Spleen (tissue), 11 donors: ENCODE results near the gene RERE. TPM values are rescaled to one million over a fixed set of nuclear protein-coding genes. Genes with fewer than 3 reads are reported as not detected.
A peak's percentile ranks its signal among the peaks of the same experiment; 100 is the strongest.

Experiments used
- DNase-seq: peaks from one replicate; pipeline ENCODE4 v3.0.0-alpha.2; 2020
- H3K27ac ChIP-seq, 8 donors: fragments of 200-600 bp; sonication (generic) in 7 of 8; 1 replicate in 4 of 8; 2 replicates in 4 of 8; pipeline versions ENCODE4 v1.5.0 to v1.8.0; 2016 to 2021; ENCODE audit warnings: inconsistent platforms in 4 of 8, mild to moderate bottlenecking in 4 of 8, moderate library complexity in 1 of 8
- H3K27me3 ChIP-seq, 7 donors: fragments of 200-600 bp; sonication (generic) in 6 of 7; replicated peaks in 1 of 7; 1 replicate in 4 of 7; 2 replicates in 3 of 7; pipeline versions ENCODE4 v1.5.0 to v1.8.0; 2016 to 2021; ENCODE audit warnings: inconsistent platforms in 3 of 7, mild to moderate bottlenecking in 1 of 7
- H3K36me3 ChIP-seq, 6 donors: fragments of 200-600 bp; sonication (generic) in 5 of 6; 1 replicate in 4 of 6; 2 replicates in 2 of 6; pipeline versions ENCODE4 v1.5.0 to v1.8.0; 2016 to 2021; ENCODE audit warnings: inconsistent platforms in 2 of 6
- H3K4me1 ChIP-seq, 6 donors: fragments of 200-600 bp; sonication (generic) in 5 of 6; 1 replicate in 3 of 6; 2 replicates in 3 of 6; pipeline versions ENCODE4 v1.5.0 to v1.8.0; 2016 to 2021; ENCODE audit warnings: inconsistent platforms in 3 of 6
- H3K4me3 ChIP-seq, 8 donors: fragments of 200-600 bp; sonication (generic) in 7 of 8; 1 replicate in 4 of 8; 2 replicates in 4 of 8; pipeline versions ENCODE4 v1.5.0 to v1.8.0; 2016 to 2021; ENCODE audit warnings: inconsistent platforms in 4 of 8, mild to moderate bottlenecking in 4 of 8, moderate library complexity in 2 of 8
- H3K9me3 ChIP-seq, 8 donors: fragments of 200-600 bp; sonication (generic) in 7 of 8; 1 replicate in 4 of 8; 2 replicates in 4 of 8; pipeline versions ENCODE4 v1.5.0 to v1.8.0; 2016 to 2021; ENCODE audit warnings: inconsistent platforms in 4 of 8
- POLR2A ChIP-seq, 3 donors: fragments of 450-650 bp; IDR thresholded peaks; one replicate each; pipeline ENCODE4 v1.5.1; 2017; ENCODE audit warnings: antibody characterized with exemption in 3 of 3, mild to moderate bottlenecking in 1 of 3
- POLR2AphosphoS5 ChIP-seq, 3 donors: sonication (generic); formaldehyde crosslinking; IDR thresholded peaks; one replicate each; pipeline ENCODE4 v1.5.1; 2017; ENCODE audit warnings: antibody characterized with exemption in 3 of 3
- WGBS, 5 donors: extraction: QIAGEN DNeasy Blood & Tissue Kit in 3 of 5; methylation state at CpG; one replicate each; pipeline versions ENCODE4 v1.1.5 to v1.1.7; 2013 to 2018; 5-methylcytosine and 5-hydroxymethylcytosine counted together
- intact Hi-C: fragments of 100-400 bp; cut with DNase I; formaldehyde crosslinking; loops from one replicate; pipeline ENCODE4 v1.15.0; 2023; ENCODE audit warnings: low total_unique reads
- polyA plus RNA-seq, 3 donors: library from polyadenylated mRNA; stranded (reverse); fragments of 200-250 nt; gene quantifications; one replicate each; pipeline ENCODE4 v1.2.1, GENCODE V29; 2013
- total RNA-seq, 7 donors: library from RNA; depleted of rRNA in 3 of 7; stranded (reverse); fragments of >200 nt in 3 of 7; fragmentation: NEBNext Ultra II Directional in 4 of 7; extraction: Animal tissue kit (Norgen Biotek cat#: 25700) in 4 of 7; gene quantifications; one replicate each; pipeline versions ENCODE4 v1.1.0 to v1.2.1, GENCODE V29; 2016 to 2021
- TF ChIP-seq, protein P1 (sequence below), 11 experiments: fragments of 200-600 bp in 7 of 11; fragments of 450-650 bp in 4 of 11; sonication (generic) in 4 of 11; IDR thresholded peaks in 8 of 11; conservative IDR thresholded peaks in 3 of 11; 1 replicate in 7 of 11; 2 replicates in 4 of 11; pipeline versions ENCODE4 v1.4.0 to v1.8.0; 2016 to 2021; ENCODE audit warnings: antibody characterized with exemption in 11 of 11, inconsistent platforms in 4 of 11, mild to moderate bottlenecking in 1 of 11
- donor health status: healthy with polysubstance abuse.
- donor health status: DM: no; HTN: no; CAD: no; lungs with moderate emphysema.
- donor health status: DM: no; HTN: no; CAD: no.
- donor health status: Bipolar disorder and iron deficiency.
- donor health status: healthy.
- donor health status: DM: no; HTN: no; CAD: no.
- donor health status: DM: yes; HTN: yes; CAD: no.

Gene RERE
- total and polyA plus RNA-seq, 10 donors = 10.3 to 149 (median 117) TPM

DNA sequence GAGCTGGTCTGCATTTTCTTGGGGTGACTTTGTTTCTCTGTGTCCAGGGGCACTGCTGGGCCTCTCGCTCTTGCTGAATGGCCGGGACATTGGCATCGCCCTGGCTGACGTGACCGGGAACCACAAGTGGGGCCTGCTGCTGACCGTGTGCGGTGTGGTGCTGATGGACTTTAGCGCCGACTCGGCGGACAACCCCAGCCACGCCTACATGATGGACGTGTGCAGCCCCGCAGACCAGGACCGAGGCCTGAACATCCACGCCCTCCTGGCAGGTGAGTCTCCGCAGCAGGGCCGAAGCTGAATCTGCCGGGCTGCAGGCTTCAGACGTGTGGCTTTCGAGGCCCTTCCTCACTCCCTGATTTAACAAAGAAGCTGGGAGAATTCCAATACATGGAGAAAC, 491.7 kb downstream of the RERE start:
- Histone ChIP-seq H3K9me3 (no peaks in the 10 kb centered on the region), H3K27ac (no peak overlapping the region), H3K36me3 (peaks cover 0 to 30% (median 0%) of the 10 kb centered on the region in 6 donors), H3K4me1 (peaks cover 0 to 11% (median 4%) of the 10 kb centered on the region in 6 donors), H3K4me3 (no peak overlapping the region), H3K27me3 (no peaks in the 10 kb centered on the region)
- DNase-seq = no peak
- WGBS, 5 donors = 93 to 95% (median 95%) methylated on average over 21 of the region's 21 CpGs
- intact Hi-C loops = no loop called here
- TF ChIP-seq POLR2A (IDR thresholded peaks at IDR 0.05) (no peak), POLR2AphosphoS5 (IDR thresholded peaks at IDR 0.05) (no peak)
- TF ChIP-seq, protein P1, sequence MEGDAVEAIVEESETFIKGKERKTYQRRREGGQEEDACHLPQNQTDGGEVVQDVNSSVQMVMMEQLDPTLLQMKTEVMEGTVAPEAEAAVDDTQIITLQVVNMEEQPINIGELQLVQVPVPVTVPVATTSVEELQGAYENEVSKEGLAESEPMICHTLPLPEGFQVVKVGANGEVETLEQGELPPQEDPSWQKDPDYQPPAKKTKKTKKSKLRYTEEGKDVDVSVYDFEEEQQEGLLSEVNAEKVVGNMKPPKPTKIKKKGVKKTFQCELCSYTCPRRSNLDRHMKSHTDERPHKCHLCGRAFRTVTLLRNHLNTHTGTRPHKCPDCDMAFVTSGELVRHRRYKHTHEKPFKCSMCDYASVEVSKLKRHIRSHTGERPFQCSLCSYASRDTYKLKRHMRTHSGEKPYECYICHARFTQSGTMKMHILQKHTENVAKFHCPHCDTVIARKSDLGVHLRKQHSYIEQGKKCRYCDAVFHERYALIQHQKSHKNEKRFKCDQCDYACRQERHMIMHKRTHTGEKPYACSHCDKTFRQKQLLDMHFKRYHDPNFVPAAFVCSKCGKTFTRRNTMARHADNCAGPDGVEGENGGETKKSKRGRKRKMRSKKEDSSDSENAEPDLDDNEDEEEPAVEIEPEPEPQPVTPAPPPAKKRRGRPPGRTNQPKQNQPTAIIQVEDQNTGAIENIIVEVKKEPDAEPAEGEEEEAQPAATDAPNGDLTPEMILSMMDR (IDR thresholded peaks at IDR 0.05 in 8 of 11, conservative IDR thresholded peaks at IDR 0.05 in 3 of 11) = no peak

DNA sequence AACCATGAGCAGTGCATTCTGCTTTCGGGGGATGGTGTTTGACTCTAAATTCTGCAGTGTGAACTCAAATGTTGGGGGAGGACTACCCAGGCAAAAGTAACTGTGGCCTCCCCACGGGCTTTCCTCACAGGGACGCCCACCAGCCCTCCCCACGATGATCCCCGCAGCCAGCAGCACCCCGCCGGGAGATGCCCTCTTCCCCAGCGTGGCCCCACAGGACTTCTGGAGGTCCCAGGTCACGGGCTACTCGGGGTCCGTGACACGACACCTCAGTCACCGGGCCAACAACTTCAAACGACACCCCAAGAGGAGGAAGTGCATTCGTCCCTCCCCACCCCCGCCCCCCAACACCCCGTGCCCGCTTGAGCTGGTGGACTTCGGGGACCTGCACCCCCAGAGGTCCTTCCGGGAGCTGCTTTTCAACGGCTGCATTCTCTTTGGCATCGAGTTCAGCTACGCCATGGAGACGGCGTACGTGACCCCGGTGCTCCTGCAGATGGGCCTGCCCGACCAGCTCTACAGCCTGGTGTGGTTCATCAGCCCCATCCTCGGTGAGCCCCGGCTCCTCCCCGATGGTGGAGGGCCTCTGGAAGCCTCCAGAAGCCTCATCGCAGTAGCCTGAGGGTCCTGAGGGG, 493.1 kb downstream of the RERE start:
- intact Hi-C loops = no loop called here
- Histone ChIP-seq H3K9me3 (no peaks in the 10 kb centered on the region), H3K36me3 (peaks cover 0 to 24% (median 0%) of the 10 kb centered on the region in 6 donors), H3K27ac (peak overlapping the region in 1 of 8 donors; percentile 21), H3K4me3 (no peak overlapping the region), H3K4me1 (peaks cover 0 to 12% (median 4%) of the 10 kb centered on the region in 6 donors), H3K27me3 (peaks cover 0 to 4% (median 0%) of the 10 kb centered on the region in 7 donors)
- no peak for DNase-seq
- TF ChIP-seq POLR2A (IDR thresholded peaks at IDR 0.05) = no peak
- no peak for TF ChIP-seq POLR2AphosphoS5 (IDR thresholded peaks at IDR 0.05)
- TF ChIP-seq, protein P1 (IDR thresholded peaks at IDR 0.05 in 8 of 11, conservative IDR thresholded peaks at IDR 0.05 in 3 of 11) = no peak
- 84 to 95% (median 87%) methylated on average over 23 to 32 of the region's 32 CpGs for WGBS, 5 donors

DNA sequence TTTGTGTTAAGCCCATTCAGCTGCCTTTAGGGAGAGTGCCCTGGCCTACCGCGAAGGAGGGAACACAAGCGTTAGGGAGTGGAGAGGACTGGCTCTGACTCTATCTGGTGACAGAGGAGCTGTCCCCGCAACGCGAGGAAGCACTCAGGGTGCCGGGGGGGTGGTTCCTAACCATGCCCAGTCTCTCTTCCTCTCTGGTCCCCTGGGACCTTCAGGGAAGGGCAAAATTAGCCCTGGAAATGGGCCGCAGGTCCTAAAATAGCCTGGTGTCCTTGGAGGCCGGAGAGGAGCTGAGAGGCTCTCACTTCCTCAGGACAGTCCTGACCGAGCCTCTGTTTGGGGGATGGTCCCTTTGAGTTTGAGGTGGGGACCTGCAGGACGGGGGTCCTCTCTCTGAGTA, 493.7 kb downstream of the RERE start:
- peaks cover 0 to 24% (median 0%) of the 10 kb centered on the region in 6 donors for H3K36me3 ChIP-seq
- no peak overlapping the region for H3K4me3 ChIP-seq
- H3K27ac ChIP-seq = peak overlapping the region in 1 of 8 donors; percentile 21
- H3K4me1 ChIP-seq = peaks cover under 1 to 17% (median 6%) of the 10 kb centered on the region in 6 donors
- 45 to 86% (median 61%) methylated on average over 4 to 11 of the region's 11 CpGs for WGBS, 5 donors
- no peak for DNase-seq
- no peaks in the 10 kb centered on the region for H3K9me3 ChIP-seq
- intact Hi-C loops = no loop called here
- peaks cover 0 to 10% (median 0%) of the 10 kb centered on the region in 7 donors for H3K27me3 ChIP-seq
- TF ChIP-seq, protein P1 (IDR thresholded peaks at IDR 0.05 in 8 of 11, conservative IDR thresholded peaks at IDR 0.05 in 3 of 11) = no peak
- peak in 1 of 3 donors; percentile 61 for TF ChIP-seq POLR2AphosphoS5 (IDR thresholded peaks at IDR 0.05)
- no peak for TF ChIP-seq POLR2A (IDR thresholded peaks at IDR 0.05)

DNA sequence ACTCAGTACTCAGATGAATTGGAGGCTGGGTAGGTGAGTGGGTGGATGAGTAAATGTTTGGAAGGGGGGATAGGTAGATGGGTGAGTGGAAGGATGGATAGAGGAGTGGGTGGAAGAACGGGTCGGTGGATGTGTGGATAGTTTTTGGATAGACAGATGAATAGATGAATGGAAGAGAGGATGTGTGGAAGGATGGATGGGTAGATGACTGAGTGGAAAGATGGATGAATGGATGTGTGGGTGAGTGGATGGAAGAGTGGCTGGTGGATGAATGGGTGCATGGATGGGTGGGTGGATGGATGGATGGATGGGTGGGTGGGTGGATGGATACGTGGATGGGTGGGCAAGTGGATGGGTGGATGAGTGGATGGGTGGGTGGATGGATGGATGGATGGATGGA, 495.8 kb downstream of the RERE start:
- intact Hi-C loops = no loop called here
- no peak overlapping the region for H3K4me3 ChIP-seq
- DNase-seq = no peak
- H3K4me1 ChIP-seq = peaks cover 7 to 38% (median 22%) of the 10 kb centered on the region in 6 donors
- no peak overlapping the region for H3K27ac ChIP-seq
- 88 to 95% (median 91%) methylated on average over 3 of the region's 3 CpGs for WGBS, 5 donors
- no peaks in the 10 kb centered on the region for H3K9me3 ChIP-seq
- TF ChIP-seq POLR2AphosphoS5 (IDR thresholded peaks at IDR 0.05) = no peak
- TF ChIP-seq, protein P1 (IDR thresholded peaks at IDR 0.05 in 8 of 11, conservative IDR thresholded peaks at IDR 0.05 in 3 of 11) = no peak
- no peak for TF ChIP-seq POLR2A (IDR thresholded peaks at IDR 0.05)
- peaks cover 0 to 31% (median 16%) of the 10 kb centered on the region in 7 donors for H3K27me3 ChIP-seq
- peaks cover 0 to 8% (median 0%) of the 10 kb centered on the region in 6 donors for H3K36me3 ChIP-seq
